OCI-LY7 (cell line): ENCODE results near the gene UBE3B.

Experiments
- CTCF ChIP-seq: fragments of 200-600 bp; sonication (generic); conservative IDR thresholded peaks from 2 replicates; pipeline ENCODE4 v1.5.1; 2014; ENCODE audit warnings: mild to moderate bottlenecking, antibody characterized with exemption, low read length, moderate library complexity, mixed read lengths
- EZH2phosphoT487 ChIP-seq: fragments of 200-600 bp; sonication (generic); IDR thresholded peaks from 2 replicates; pipeline ENCODE4 v1.6.1; 2018; ENCODE audit warnings: low read depth, borderline replicate concordance, mild to moderate bottlenecking, mixed run types, antibody characterized with exemption, low read length, moderate library complexity, mixed read lengths

GRCh38 chr12:109567296-109567695 is 89.9 kb downstream of the UBE3B start:
- TF ChIP-seq CTCF (no peak), EZH2phosphoT487 (no peak)
